Measurements from ENCODE around the gene HEPACAM.

HEPACAM gene

GRCh38 chr11:124898263-124898680, 37.6 kb downstream of the HEPACAM start:
- DNase-seq, result no peak

GRCh38 chr11:124897674-124898262, 38.1 kb downstream of the HEPACAM start, which contains the start of gene ROBO4:
Gene ROBO4 (minus strand): TSS chr11:124897865. CDS start chr11:124897795, 70 bp downstream.
- DNase-seq, result no peak

DNA sequence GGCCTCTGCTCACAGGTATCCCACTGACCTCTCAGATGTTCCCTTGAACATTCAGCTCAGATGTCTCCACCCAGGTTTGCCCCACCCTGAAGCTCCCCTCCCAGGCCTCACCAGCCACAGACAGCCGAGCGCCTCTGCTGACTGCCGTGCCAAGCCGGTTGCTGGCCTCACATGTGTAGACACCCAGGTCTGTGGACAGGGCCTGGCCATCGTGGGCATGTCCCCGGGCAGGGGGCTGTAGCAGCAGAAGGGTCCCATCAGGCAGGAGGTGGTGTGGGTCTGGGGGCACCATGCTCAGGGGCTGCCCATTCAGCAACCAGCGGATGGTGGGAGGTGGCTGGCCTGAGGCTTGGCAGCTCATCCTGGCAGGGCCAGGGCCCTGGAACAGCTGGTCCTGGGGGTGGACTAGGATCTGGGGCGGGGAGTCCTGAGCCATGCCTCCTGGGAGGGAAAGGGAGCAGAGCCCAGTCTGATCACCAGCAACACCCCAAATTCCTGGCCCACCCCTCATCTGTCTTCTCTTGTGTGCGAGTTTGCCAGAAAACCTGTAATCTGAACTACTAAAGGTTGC, 38.9 kb downstream of the HEPACAM start:
- no peak for DNase-seq

GRCh38 chr11:124896071-124896750, 39.6 kb downstream of the HEPACAM start:
- no peak for DNase-seq

DNA sequence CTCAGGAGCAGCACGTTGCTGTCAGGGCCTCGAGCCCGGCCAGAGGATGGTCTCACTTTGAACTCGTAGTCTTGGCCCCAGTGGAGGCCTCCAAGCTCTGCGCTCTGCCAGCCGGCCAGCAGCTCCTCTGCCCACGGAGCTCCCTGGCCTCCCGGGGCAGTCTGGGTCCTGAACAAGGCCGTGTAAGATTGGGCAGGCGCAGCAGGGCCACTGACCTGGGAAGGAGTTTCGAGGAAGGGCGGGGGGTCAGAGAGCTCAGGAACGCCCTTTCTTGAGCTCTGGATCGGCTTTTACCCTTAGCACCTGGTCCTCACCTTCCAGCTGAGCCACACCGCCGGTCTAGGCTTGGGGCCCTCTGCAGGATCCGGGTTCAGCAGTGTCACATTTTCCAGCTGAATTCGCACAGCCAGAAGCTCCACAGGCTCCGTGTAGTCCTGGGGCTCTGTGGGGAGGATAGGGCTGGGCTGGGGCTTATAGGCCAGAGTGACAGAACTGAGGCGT, 40.3 kb downstream of the HEPACAM start:
- DNase-seq, result no peak

- no peak for DNase-seq
Observed at GRCh38 chr11:124894606-124895430, 41.0 kb downstream of the HEPACAM start.

- no peak for DNase-seq
Observed at GRCh38 chr11:124893781-124894401, 42.0 kb downstream of the HEPACAM start.

DNA sequence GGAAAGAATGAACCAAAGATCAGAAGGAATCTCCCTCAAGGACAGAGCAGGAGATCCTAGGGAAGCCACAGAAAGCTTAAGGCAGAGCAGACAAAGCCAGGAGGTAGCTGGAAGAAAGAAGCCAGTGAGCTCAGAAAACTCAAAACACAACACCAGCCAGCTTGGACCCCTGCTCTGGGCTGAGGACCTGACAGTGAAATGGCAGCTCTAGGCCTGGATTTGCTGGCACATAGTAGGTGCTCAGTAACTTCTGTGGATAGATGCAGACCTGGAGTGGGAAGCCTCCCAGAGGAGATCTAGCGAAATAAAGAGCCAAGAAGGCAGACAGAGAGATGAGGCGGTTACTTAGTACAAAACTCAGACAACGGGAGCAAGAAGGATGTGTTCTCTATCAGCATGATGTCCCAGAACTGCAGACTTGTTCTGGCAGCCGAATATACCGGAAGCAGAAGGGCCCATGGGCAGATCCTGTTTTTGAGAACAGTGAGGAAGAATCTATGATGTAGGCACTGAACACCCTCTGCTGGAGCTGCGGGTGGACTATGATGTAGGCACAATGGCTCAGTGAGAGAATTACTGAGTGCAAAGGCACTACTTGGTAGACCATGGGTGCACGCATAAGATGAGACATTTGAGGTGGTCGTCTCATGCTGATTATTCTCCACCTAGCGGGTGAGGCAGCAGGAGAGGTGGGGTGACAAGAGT, 42.9 kb downstream of the HEPACAM start:
- no peak for DNase-seq

GRCh38 chr11:124892146-124892545, 43.7 kb downstream of the HEPACAM start:
- DNase-seq, result no peak

- no peak for DNase-seq
Observed at GRCh38 chr11:124891373-124891861, 44.4 kb downstream of the HEPACAM start.

DNA sequence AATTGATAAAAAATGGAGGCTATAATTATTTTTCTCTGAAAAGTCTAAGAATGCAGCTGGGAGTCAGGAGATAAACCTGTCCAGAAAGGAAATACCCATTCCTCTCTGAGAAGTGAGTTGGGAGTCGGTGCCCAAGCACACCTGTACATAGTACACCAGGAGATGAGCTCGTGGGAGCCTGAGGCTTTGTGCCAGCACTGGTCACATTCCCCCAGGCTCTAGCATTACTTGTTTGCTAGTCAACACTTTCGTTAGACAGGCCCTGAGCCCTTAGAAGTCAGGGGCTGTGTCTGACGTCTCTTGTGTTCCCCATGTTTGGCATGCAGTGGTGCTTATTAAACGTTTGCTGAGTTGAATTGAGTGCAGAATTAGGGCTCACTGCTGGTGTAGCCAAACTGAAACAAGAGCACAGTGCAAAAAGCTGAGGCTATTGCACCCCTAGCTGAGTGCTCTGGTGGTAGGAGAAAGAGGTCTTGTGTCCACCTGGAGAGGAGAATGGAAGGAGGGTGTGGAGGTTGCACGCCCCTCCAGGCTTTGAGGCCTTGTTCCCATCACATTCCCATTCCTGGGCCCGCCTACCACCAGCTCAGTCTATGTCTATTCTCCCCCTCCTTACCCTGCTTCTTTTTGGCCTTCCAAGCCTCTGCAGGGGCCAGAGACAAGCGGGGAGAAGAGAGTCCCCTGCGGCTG, 45.0 kb downstream of the HEPACAM start:
- DNase-seq, result no peak

- no peak for DNase-seq
Observed at GRCh38 chr11:124890151-124890550, 45.7 kb downstream of the HEPACAM start.

DNA sequence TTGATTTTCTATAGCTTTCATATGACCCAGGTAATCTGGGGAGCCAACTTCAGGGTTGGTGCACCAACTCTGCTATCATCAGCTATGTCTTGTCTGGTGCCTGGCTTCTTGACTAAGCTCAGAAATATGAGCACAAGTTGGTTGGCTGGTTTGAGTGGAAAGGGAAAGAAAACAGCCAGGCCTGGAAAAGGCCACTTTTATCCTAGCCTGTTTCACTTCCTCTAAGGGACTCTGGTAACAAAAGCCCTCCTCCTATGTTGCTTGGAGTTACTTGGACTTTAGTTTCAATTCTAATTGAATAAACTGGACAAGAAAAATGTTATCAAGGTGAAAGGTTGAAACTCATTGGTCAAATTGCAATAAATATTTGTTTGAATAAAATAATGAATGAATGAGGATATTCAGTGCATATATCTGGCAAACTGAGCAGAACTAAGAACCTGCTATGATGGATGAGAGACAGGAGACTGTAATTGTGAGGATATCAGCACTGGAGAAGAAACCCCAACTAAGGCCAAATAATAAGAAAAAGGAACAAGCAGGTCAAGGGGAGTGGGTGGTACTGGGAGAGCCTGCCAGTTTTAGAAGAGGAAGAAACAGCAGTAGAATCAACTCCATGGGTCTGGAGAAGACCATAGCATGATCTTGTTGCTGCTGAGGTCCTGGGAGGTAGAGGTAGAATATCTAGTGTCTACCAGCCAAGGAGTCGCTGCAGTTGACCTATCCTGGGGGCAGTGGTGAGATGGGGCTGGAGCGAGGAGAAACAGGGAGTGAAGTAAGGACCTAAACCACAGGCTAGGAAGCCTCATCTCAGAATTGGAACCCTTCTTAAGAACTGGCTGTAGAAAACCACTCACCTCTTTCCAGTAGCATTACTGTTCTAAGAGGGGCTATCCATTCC, 46.4 kb downstream of the HEPACAM start:
- DNase-seq, result no peak

DNA sequence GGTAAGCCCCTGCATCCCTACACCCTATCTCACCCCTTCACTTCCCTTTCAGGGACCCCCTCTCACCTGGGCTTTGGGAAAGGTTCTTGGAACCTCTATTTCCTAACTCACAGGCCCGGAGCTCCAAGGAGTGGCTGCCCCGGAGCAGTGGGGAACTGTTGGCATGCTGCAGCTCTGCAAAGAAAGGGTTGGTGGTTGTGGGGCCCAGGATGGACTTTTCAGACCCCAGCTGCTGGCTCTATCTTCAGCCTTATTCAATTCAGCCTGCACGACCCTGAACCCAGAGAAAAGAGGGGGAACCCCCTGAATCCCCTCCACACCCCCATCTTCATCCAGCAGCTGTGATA, 48.2 kb downstream of the HEPACAM start:
- DNase-seq, result no peak

GRCh38 chr11:124886978-124887666, 48.7 kb downstream of the HEPACAM start:
- DNase-seq, result no peak

GRCh38 chr11:124886476-124886875, 49.4 kb downstream of the HEPACAM start:
- DNase-seq, result no peak

DNA sequence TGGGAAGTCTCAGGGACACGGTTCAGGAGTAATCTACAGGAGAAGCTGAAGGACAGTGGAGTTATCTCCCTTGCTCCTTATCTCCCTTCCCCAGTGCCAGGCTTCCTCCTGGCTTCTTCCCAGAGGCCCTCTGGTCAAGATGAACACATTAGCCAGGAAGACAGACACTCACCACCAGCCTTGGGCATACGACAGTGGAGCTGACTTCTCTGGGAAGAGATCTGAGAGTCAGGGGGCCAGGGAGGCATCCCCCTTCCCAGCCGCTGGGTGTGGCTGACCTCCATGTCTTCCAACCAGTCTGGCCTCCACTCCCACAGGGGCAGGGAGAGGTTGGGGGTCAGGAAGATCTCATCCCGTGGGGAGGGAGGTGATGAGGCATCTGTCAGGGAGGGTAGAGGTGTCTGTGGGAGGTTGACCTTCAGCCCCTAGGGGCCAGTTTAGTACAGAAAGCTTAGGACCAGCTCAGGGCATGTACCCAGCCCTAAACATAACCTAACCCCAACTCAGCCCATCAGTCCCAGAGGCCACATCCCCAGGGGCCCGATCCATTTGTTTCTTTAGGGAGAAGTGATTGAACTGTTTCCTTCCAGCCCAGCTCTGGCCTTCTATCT, 50.9 kb downstream of the HEPACAM start:
- no peak for DNase-seq

- DNase-seq, result no peak
Observed at GRCh38 chr11:124884340-124884739, 51.5 kb downstream of the HEPACAM start.

Measured in CD4-positive, alpha-beta T cell treated with Interleukin-4 for 4 hours (primary cell).